Panc1 (cell line): ENCODE results near the gene KCNQ2. TPM values are rescaled to one million over a fixed set of nuclear protein-coding genes. Genes with fewer than 3 reads are reported as not detected.

Source experiments
- ATAC-seq: fragments of 200-7000 bp; cut with Tn5 transposase; 2 replicates; pipeline ENCODE4 v1.9.1; 2020; ENCODE audit warnings: mild to moderate bottlenecking, moderate library complexity
- BruUV-seq: library from RNA; stranded (reverse); fragments of 400-500 nt; replicated peaks from 2 replicates; lab custom pipeline; 2021; lab: Mats Ljungman, UMichigan
- CTCF ChIA-PET: fragments of 300-600 bp; sonication (Branson Sonifier 250); formaldehyde crosslinking; loops from one replicate; lab custom pipeline; 2022; ENCODE audit warnings: antibody characterized with exemption; lab: Charles Lee
- POLR2A ChIA-PET: fragments of 300-600 bp; sonication (Branson Sonifier 250); formaldehyde crosslinking; loops from one replicate; lab custom pipeline; 2022; ENCODE audit warnings: antibody characterized with exemption; lab: Charles Lee
- DNase-seq: peaks from one replicate; pipeline ENCODE4 v3.0.0-alpha.2; 2010; ENCODE audit warnings: low read depth, low spot score
- H3K27ac ChIP-seq: 2 replicates; pipeline ENCODE4 v1.5.1; 2011; ENCODE audit warnings: mild to moderate bottlenecking, low read length, inconsistent platforms
- H3K27me3 ChIP-seq: fragments of 200-500 bp; sonication (Bioruptor generic); 2 replicates; pipeline ENCODE4 v1.6.0; 2014; ENCODE audit warnings: low read length, inconsistent platforms; ENCODE audit not compliant: control insufficient read depth, insufficient read depth
- H3K36me3 ChIP-seq: fragments of 200-500 bp; sonication (Bioruptor generic); 2 replicates; pipeline ENCODE4 v1.5.1; 2014; ENCODE audit warnings: inconsistent platforms, mild to moderate bottlenecking, low read length, moderate library complexity; ENCODE audit not compliant: control insufficient read depth, insufficient read depth
- H3K4me1 ChIP-seq: 2 replicates; pipeline ENCODE4 v1.5.1; 2011; ENCODE audit warnings: inconsistent platforms, mild to moderate bottlenecking, low read length, moderate library complexity; ENCODE audit not compliant: control insufficient read depth, insufficient read depth
- H3K4me3 ChIP-seq, 2 experiments: 2 replicates each; pipeline ENCODE4 v1.5.1; 2011 to 2012; ENCODE audit warnings: low read depth in 2 of 2, low read length in 2 of 2, mild to moderate bottlenecking in 2 of 2, inconsistent platforms in 1 of 2, moderate library complexity in 1 of 2
- H3K9me3 ChIP-seq: fragments of 200-500 bp; sonication (Bioruptor generic); 2 replicates; pipeline ENCODE4 v1.5.1; 2014; ENCODE audit warnings: low read depth, mild to moderate bottlenecking, inconsistent platforms, low read length, moderate library complexity; ENCODE audit not compliant: control insufficient read depth, insufficient read depth
- CTCF ChIP-seq: fragments of 450-650 bp; IDR thresholded peaks from 2 replicates; pipeline ENCODE4 v1.5.1; 2017; ENCODE audit warnings: mild to moderate bottlenecking
- POLR2AphosphoS5 ChIP-seq: IDR thresholded peaks from 2 replicates; pipeline ENCODE4 v1.6.1; 2012; ENCODE audit warnings: mild to moderate bottlenecking, low read depth, low read length, moderate library complexity
- REST ChIP-seq, 2 experiments: IDR thresholded peaks; 2 replicates each; pipeline ENCODE4 v1.6.1; 2011 to 2012; ENCODE audit warnings: low read depth in 2 of 2, control low read depth in 1 of 2, low read length in 1 of 2, mild to moderate bottlenecking in 1 of 2, moderate library complexity in 1 of 2; ENCODE audit not compliant: insufficient read depth in 1 of 2
- SIN3A ChIP-seq: IDR thresholded peaks from 2 replicates; pipeline ENCODE4 v1.6.1; 2012; ENCODE audit warnings: low read depth, mild to moderate bottlenecking, low read length, moderate library complexity, borderline replicate concordance; ENCODE audit not compliant: insufficient read depth
- TCF7L2 ChIP-seq: IDR thresholded peaks from 2 replicates; pipeline ENCODE4 v1.6.1; 2011; ENCODE audit warnings: mild to moderate bottlenecking, low read depth, low read length, inconsistent platforms
- in situ Hi-C: cut with HindIII; loops from 2 replicates; pipeline ENCODE4 v1.10.0; 2016; ENCODE audit warnings: low sequenced_read_pairs, low pct_unique_long_range_greater_than_20kb
- intact Hi-C: fragments of 100-400 bp; cut with micrococcal nuclease; formaldehyde crosslinking; loops from one replicate; pipeline ENCODE4 v1.10.0; 2022; ENCODE audit not compliant: unreplicated experiment
- total RNA-seq: library from RNA; stranded (reverse); gene quantifications from one replicate; pipeline ENCODE4 v1.2.1, GENCODE V29; 2021; ENCODE audit not compliant: unreplicated experiment

KCNQ2 gene
- total RNA-seq, 1 experiment from 2014 or later = 19.4 TPM

- ChIA-PET CTCF (interaction anchor here (0.6 to 0.9 kb wide), 2 partner anchors 13 to 380 kb away, joined by 3 to 5 read pairs; no protein-coding TSS in a partner anchor), POLR2A (no interaction called here)
- ATAC-seq (no peak), DNase-seq (no peak)
- intact Hi-C loops = no loop called here
- no peak for TF ChIP-seq TCF7L2
- no peak for TF ChIP-seq SIN3A
- TF ChIP-seq REST (IDR thresholded peaks at IDR 0.05; ENCODE audit: insufficient read depth in 1 of 2, low read depth in 2 of 2, low read length in 1 of 2) = no peak
- no peak for TF ChIP-seq POLR2AphosphoS5
- TF ChIP-seq CTCF = no peak
- BruUV-seq = no TSS peak
- Histone ChIP-seq H3K36me3 (no peaks in the 10 kb centered on the region; the same call in 1 of the 2 replicates), H3K4me3 (peak overlapping the region in 1 of 2 experiments; percentile 47; a peak in 1 of 4 replicates), H3K4me1 (peaks cover 13% of the 10 kb centered on the region), H3K27me3 (no peaks in the 10 kb centered on the region), H3K9me3 (no peaks in the 10 kb centered on the region), H3K27ac (no peak overlapping the region)
- in situ Hi-C loops = no loop called here
Measured at GRCh38 chr20:63470410-63470809, 2.0 kb downstream of the KCNQ2 start.

- CTCF ChIA-PET = interaction anchor here (0.6 to 0.9 kb wide), 2 partner anchors 12 to 379 kb away, joined by 3 to 5 read pairs; no protein-coding TSS in a partner anchor
- ATAC-seq = no peak
- intact Hi-C loops = no loop called here
- H3K4me3 ChIP-seq = no peak overlapping the region
- no TSS peak for BruUV-seq
- H3K36me3 ChIP-seq = no peaks in the 10 kb centered on the region; the same call in 1 of the 2 replicates
- H3K27ac ChIP-seq = no peak overlapping the region
- no peak for DNase-seq
- TF ChIP-seq REST (IDR thresholded peaks at IDR 0.05; ENCODE audit: insufficient read depth in 1 of 2, low read depth in 2 of 2, low read length in 1 of 2) (no peak), TCF7L2 (no peak), CTCF (no peak), SIN3A (no peak), POLR2AphosphoS5 (no peak)
- peaks cover 13% of the 10 kb centered on the region for H3K4me1 ChIP-seq
- POLR2A ChIA-PET = no interaction called here
- in situ Hi-C loops = no loop called here
- H3K9me3 ChIP-seq = no peaks in the 10 kb centered on the region
- no peaks in the 10 kb centered on the region for H3K27me3 ChIP-seq
Measured at GRCh38 chr20:63469713-63470101, 2.7 kb downstream of the KCNQ2 start.
